Activated T-cell treated with anti-CD3 and anti-CD28 coated beads, Interleukin-2, amount 50 U/mL, for 48 hours (primary cell): ENCODE measurements around the gene PCDHB8.
"Not testable (repeated sequence)": the region's sequence is repeated elsewhere in the genome, so short reads cannot be mapped to it uniquely, and the experiment has no call there.

Experiments
- DNase-seq, 2 experiments: peaks; one replicate each; pipeline ENCODE4 v3.0.0-alpha.2; 2020

PCDHB8 gene

GRCh38 chr5:141184117-141184855 is 6.7 kb downstream of the PCDHB8 start:
- not testable (repeated sequence) for DNase-seq

GRCh38 chr5:141186897-141187512 is 9.4 kb downstream of the PCDHB8 start, which contains the start of gene PCDHB9:
PCDHB9 (plus strand) TSS chr5:141187161; CDS start chr5:141187319, 158 bp downstream.
- peak in 1 of 2 experiments; percentile 39 for DNase-seq

- not testable (repeated sequence) for DNase-seq
These were observed 11.1 kb downstream of the PCDHB8 start for GRCh38 chr5:141188682-141189081.

- DNase-seq: not testable (repeated sequence)
These were observed 11.5 kb downstream of the PCDHB8 start for GRCh38 chr5:141189131-141189530.

GRCh38 chr5:141192110-141192725 is 14.6 kb downstream of the PCDHB8 start, which contains the start of gene PCDHB10:
PCDHB10 (plus strand) TSS chr5:141192353; CDS start chr5:141192553, 200 bp downstream.
- peak; percentile 49 to 52 for DNase-seq

GRCh38 chr5:141194332-141194731 is 16.7 kb downstream of the PCDHB8 start:
- DNase-seq: not testable (repeated sequence)

GRCh38 chr5:141196363-141196762 is 18.8 kb downstream of the PCDHB8 start:
- DNase-seq: no peak

- DNase-seq: no peak
These were observed 22.0 kb downstream of the PCDHB8 start, which contains the start of gene PCDHB11 for GRCh38 chr5:141199359-141200235. PCDHB11 (plus strand) TSS chr5:141199627; CDS start chr5:141199775, 148 bp downstream.

GRCh38 chr5:141201126-141201525 is 23.5 kb downstream of the PCDHB8 start:
- not testable (repeated sequence) for DNase-seq

- not testable (repeated sequence) for DNase-seq
These were observed 24.1 kb downstream of the PCDHB8 start for GRCh38 chr5:141201646-141202045.

GRCh38 chr5:141208478-141208877 is 30.9 kb downstream of the PCDHB8 start, which contains the start of gene PCDHB12:
PCDHB12 (plus strand) TSS chr5:141208719; CDS start chr5:141208908, 189 bp downstream.
- no peak for DNase-seq

- DNase-seq: not testable (repeated sequence)
These were observed 32.7 kb downstream of the PCDHB8 start for GRCh38 chr5:141210281-141210680.

GRCh38 chr5:141210849-141211248 is 33.3 kb downstream of the PCDHB8 start:
- not testable (repeated sequence) for DNase-seq

- DNase-seq: peak in 1 of 2 experiments; percentile 28
These were observed 36.2 kb downstream of the PCDHB8 start, which contains the start of gene PCDHB13 for GRCh38 chr5:141213656-141214339. PCDHB13 (plus strand) TSS chr5:141213919; CDS start chr5:141214124, 205 bp downstream.

- DNase-seq: not testable (repeated sequence)
These were observed 37.0 kb downstream of the PCDHB8 start for GRCh38 chr5:141214583-141214982.

- DNase-seq: not testable (repeated sequence)
These were observed 37.9 kb downstream of the PCDHB8 start for GRCh38 chr5:141215504-141215903.

- DNase-seq: not testable (repeated sequence)
These were observed 38.4 kb downstream of the PCDHB8 start for GRCh38 chr5:141216035-141216434.

- DNase-seq: no peak
These were observed 45.7 kb downstream of the PCDHB8 start, which contains the start of gene PCDHB14 for GRCh38 chr5:141223112-141223783. PCDHB14 (plus strand) TSS chr5:141223343; CDS start chr5:141223506, 163 bp downstream.

GRCh38 chr5:141224844-141225243 is 47.3 kb downstream of the PCDHB8 start:
- not testable (repeated sequence) for DNase-seq

GRCh38 chr5:141225421-141225820 is 47.8 kb downstream of the PCDHB8 start:
- DNase-seq: not testable (repeated sequence)
